ENCODE results near the gene AGXT. TPM values are rescaled to one million over a fixed set of nuclear protein-coding genes. Genes with fewer than 3 reads are reported as not detected.

The AGXT gene
- total and polyA plus RNA-seq, 4 donors: 0.05 to 0.61 (median 0.16) TPM; not detected in 1

- DNase-seq (no peak), ATAC-seq (ENCODE audit: insufficient read depth, low FRiP score) (no peak)
- WGBS, 2 donors: 87 to 88% methylated on average over 28 of the region's 28 CpGs
- Histone ChIP-seq H3K4me1 (ENCODE audit: control insufficient read depth in 5 of 5, insufficient read depth in 5 of 5, low read length in 5 of 5) (peaks cover 0 to 30% (median 5%) of the 10 kb centered on the region in 5 donors), H3K9me3 (ENCODE audit: control insufficient read depth in 4 of 4, insufficient read depth in 3 of 4, low read length in 3 of 4) (no peaks in the 10 kb centered on the region), H3K27ac (ENCODE audit: low read depth in 1 of 2, low read length in 1 of 2) (peak overlapping the region in 1 of 2 donors; percentile 48), H3K36me3 (ENCODE audit: control insufficient read depth in 4 of 4, insufficient read depth in 4 of 4, low read length in 4 of 4) (no peaks in the 10 kb centered on the region), H3K4me3 (peak overlapping the region; percentile 15), H3K27me3 (ENCODE audit: control insufficient read depth in 3 of 3, insufficient read depth in 3 of 3, low read length in 2 of 3) (no peaks in the 10 kb centered on the region), H3K9ac (ENCODE audit: insufficient read depth in 1 of 2, low read length in 2 of 2) (no peak overlapping the region)
- no peak for TF ChIP-seq CTCF (IDR thresholded peaks at IDR 0.05; ENCODE audit: control extremely low read depth, extremely low read depth)
Observed at GRCh38 chr2:240894836-240895558, 26.4 kb downstream of the AGXT start.

- peak; percentile 44 for ATAC-seq (ENCODE audit: insufficient read depth, low FRiP score)
- 83 to 88% methylated on average over 24 of the region's 24 CpGs for WGBS, 2 donors
Observed at GRCh38 chr2:240895656-240896388, 27.2 kb downstream of the AGXT start, which contains the start of gene MAB21L4. Gene MAB21L4 (minus strand): TSS chr2:240896156. CDS start chr2:240895997, 159 bp downstream.

DNA sequence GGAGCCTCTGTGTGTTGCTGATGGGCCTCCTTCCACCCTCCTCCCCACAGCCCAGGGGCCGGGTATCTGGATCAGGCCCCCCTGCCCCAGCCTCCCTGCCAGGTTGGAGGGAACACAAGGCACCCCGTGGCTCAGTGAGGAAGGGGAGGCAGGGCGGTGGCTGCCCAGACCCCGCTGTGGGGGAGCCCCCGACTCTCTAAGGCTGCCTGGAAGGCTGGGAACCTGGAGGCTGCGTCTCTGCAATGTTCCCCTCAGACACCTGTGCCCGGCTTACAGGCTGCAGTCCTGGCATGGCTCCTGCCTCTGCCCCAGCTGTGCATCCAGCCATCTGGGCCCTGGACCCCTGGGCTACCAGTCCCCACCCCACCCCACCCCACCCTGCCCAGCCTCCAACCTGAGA, 27.8 kb downstream of the AGXT start:
- Histone ChIP-seq H3K9ac (ENCODE audit: insufficient read depth in 1 of 2, low read length in 2 of 2) (no peak overlapping the region), H3K27me3 (ENCODE audit: control insufficient read depth in 3 of 3, insufficient read depth in 3 of 3, low read length in 2 of 3) (no peaks in the 10 kb centered on the region), H3K27ac (ENCODE audit: low read depth in 1 of 2, low read length in 1 of 2) (peak overlapping the region in 1 of 2 donors; percentile 17), H3K4me3 (no peak overlapping the region), H3K9me3 (ENCODE audit: control insufficient read depth in 4 of 4, insufficient read depth in 3 of 4, low read length in 3 of 4) (no peaks in the 10 kb centered on the region), H3K36me3 (ENCODE audit: control insufficient read depth in 4 of 4, insufficient read depth in 4 of 4, low read length in 4 of 4) (no peaks in the 10 kb centered on the region), H3K4me1 (ENCODE audit: control insufficient read depth in 5 of 5, insufficient read depth in 5 of 5, low read length in 5 of 5) (peaks cover 0 to 30% (median 5%) of the 10 kb centered on the region in 5 donors)
- ATAC-seq (ENCODE audit: insufficient read depth, low FRiP score) (no peak), DNase-seq (no peak)
- 71 to 83% methylated on average over 7 of the region's 7 CpGs for WGBS, 2 donors
- no peak for TF ChIP-seq CTCF (IDR thresholded peaks at IDR 0.05; ENCODE audit: control extremely low read depth, extremely low read depth)

More at GRCh38 chr2:240895656-240896388, 27.2 kb downstream of the AGXT start, which contains the start of gene MAB21L4:
- peak within 1 kb of the TSS in 1 of 2 donors; percentile 48 for H3K27ac ChIP-seq (ENCODE audit: low read depth in 1 of 2, low read length in 1 of 2)
- H3K9me3 ChIP-seq (ENCODE audit: control insufficient read depth in 4 of 4, insufficient read depth in 3 of 4, low read length in 3 of 4): no peaks in the 10 kb centered on the region
- peak within 1 kb of the TSS; percentile 15 for H3K4me3 ChIP-seq
- H3K9ac ChIP-seq (ENCODE audit: insufficient read depth in 1 of 2, low read length in 2 of 2): no peak within 1 kb of the TSS
- H3K36me3 ChIP-seq (ENCODE audit: control insufficient read depth in 4 of 4, insufficient read depth in 4 of 4, low read length in 4 of 4): no peaks in the 10 kb centered on the region
- H3K4me1 ChIP-seq (ENCODE audit: control insufficient read depth in 5 of 5, insufficient read depth in 5 of 5, low read length in 5 of 5): peaks cover 0 to 30% (median 5%) of the 10 kb centered on the region in 5 donors
- DNase-seq: no peak
- TF ChIP-seq CTCF (IDR thresholded peaks at IDR 0.05; ENCODE audit: control extremely low read depth, extremely low read depth): no peak
- H3K27me3 ChIP-seq (ENCODE audit: control insufficient read depth in 3 of 3, insufficient read depth in 3 of 3, low read length in 2 of 3): no peaks in the 10 kb centered on the region

Data from lung (tissue), 12 donors.